HTERT RPE-1 (cell line): ENCODE results near the gene USP30.

Experiments used
- in situ Hi-C: fragments of 300-500 bp; cut with MboI; formaldehyde crosslinking; loops from 4 replicates; pipeline ENCODE4 v1.14.3; 2020; ENCODE audit warnings: low sequenced_read_pairs

USP30 gene

GRCh38 chr12:109121346-109121880, 69.0 kb downstream of the USP30 start:
- in situ Hi-C loops: no loop called here

GRCh38 chr12:109124878-109125648, 72.7 kb downstream of the USP30 start:
- in situ Hi-C loops: no loop called here

- in situ Hi-C loops: no loop called here
These were observed 73.4 kb downstream of the USP30 start for GRCh38 chr12:109125791-109126190.

- in situ Hi-C loops: no loop called here
These were observed 74.4 kb downstream of the USP30 start for GRCh38 chr12:109126784-109127183.

GRCh38 chr12:109127533-109128242, 75.3 kb downstream of the USP30 start:
- in situ Hi-C loops: no loop called here

- in situ Hi-C loops: no loop called here
These were observed 78.1 kb downstream of the USP30 start for GRCh38 chr12:109130297-109131153.

- in situ Hi-C loops: no loop called here
These were observed 79.0 kb downstream of the USP30 start for GRCh38 chr12:109131154-109132050.

- in situ Hi-C loops: no loop called here
These were observed 82.0 kb downstream of the USP30 start for GRCh38 chr12:109134186-109134917.

GRCh38 chr12:109137055-109137454, 84.7 kb downstream of the USP30 start:
- in situ Hi-C loops: no loop called here
